Choroid plexus epithelial cell (primary cell): Measurements from ENCODE around the gene ARHGEF2.

Experiments used
- DNase-seq: peaks from one replicate; pipeline ENCODE4 v3.0.0-alpha.2; 2010; ENCODE audit warnings: low read depth
- H3K4me3 ChIP-seq: 2 replicates; pipeline ENCODE4 v1.5.1; 2011; ENCODE audit warnings: low read depth, mild to moderate bottlenecking, control low read depth, low read length, moderate library complexity
- TF ChIP-seq, protein P1 (sequence below): conservative IDR thresholded peaks from 2 replicates; pipeline ENCODE4 v1.5.1; 2011; ENCODE audit warnings: low read depth, mild to moderate bottlenecking, control low read depth, inconsistent platforms, low read length, moderate library complexity

The ARHGEF2 gene

DNA sequence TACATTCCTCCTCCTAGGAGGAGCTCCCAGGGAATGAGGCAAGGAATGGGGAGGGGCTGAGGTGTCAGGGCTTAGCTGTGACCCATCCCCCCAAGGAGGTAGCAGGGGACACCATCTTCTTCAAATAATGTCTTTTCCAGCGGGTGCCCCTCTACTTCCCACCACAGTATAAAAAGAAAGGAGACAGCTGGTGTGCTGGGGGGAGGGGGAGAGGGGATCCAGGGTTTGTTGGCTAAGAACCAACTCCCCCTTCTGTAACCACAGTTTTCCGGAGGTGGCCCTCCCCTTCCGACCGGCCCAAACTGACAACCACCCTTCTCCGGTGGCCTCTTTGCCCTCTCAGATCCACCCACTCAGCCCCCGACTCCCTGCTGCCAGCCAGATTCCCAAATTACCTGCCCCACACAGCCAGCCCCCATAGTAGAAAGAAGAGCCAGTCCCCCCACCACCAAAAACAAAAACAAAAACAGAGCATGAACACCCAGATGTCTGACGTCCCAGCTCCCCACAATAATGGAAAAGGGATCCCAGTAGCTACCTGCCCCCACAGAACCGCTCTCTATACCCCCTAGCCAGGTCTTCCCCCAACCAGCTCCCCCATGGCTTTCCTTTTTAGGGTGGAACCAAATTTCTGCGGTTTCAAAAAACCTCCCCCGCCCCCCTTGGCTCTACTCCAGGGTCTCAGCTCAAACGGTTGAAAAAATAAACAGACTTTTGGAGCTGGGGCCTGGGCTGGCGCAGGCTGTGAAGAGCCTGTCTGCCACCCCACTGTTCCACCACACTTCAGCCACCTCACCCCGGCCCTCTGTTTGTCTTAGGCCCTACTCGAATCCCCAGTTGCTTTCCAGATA, 2.1 kb downstream of the ARHGEF2 start:
- TF ChIP-seq, protein P1, sequence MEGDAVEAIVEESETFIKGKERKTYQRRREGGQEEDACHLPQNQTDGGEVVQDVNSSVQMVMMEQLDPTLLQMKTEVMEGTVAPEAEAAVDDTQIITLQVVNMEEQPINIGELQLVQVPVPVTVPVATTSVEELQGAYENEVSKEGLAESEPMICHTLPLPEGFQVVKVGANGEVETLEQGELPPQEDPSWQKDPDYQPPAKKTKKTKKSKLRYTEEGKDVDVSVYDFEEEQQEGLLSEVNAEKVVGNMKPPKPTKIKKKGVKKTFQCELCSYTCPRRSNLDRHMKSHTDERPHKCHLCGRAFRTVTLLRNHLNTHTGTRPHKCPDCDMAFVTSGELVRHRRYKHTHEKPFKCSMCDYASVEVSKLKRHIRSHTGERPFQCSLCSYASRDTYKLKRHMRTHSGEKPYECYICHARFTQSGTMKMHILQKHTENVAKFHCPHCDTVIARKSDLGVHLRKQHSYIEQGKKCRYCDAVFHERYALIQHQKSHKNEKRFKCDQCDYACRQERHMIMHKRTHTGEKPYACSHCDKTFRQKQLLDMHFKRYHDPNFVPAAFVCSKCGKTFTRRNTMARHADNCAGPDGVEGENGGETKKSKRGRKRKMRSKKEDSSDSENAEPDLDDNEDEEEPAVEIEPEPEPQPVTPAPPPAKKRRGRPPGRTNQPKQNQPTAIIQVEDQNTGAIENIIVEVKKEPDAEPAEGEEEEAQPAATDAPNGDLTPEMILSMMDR, result no peak
- H3K4me3 ChIP-seq, result peak overlapping the region; percentile 85
- DNase-seq, result peak; percentile 66

DNA sequence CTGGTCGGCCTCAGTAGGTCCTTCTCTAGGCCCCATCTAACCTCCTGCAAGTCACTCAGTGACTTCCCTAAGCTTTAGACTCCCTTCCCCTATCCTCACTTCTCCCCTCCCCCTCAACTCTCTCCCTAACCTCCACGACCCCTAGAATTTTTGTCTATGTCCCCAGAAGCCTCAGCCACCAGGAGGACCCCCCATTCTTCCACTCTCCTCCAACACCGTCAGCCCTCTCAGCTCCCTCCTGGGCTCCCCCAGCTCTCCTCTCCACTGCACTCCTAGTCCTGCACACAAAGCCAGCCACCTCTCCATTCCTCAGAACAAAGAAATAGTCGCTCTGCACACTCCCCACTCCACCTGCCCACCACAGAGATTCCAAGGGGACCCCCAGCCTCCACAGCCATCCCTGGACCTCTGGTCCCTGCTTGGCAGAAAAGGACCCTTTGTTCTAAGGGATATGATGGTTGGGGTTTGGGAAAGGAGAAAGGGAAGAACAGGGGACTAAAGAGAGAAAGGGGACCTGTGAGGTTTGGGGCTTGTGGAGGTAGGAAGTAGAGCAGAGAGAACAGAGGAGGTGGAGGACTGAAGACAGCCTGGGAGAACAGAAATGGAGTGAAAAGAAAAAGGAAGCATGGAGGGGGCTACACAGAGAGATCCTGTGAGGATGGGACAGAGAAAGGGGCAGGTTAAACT, 2.8 kb downstream of the ARHGEF2 start:
- DNase-seq, result no peak
- H3K4me3 ChIP-seq, result peak overlapping the region; percentile 85
- TF ChIP-seq, protein P1, result no peak

DNA sequence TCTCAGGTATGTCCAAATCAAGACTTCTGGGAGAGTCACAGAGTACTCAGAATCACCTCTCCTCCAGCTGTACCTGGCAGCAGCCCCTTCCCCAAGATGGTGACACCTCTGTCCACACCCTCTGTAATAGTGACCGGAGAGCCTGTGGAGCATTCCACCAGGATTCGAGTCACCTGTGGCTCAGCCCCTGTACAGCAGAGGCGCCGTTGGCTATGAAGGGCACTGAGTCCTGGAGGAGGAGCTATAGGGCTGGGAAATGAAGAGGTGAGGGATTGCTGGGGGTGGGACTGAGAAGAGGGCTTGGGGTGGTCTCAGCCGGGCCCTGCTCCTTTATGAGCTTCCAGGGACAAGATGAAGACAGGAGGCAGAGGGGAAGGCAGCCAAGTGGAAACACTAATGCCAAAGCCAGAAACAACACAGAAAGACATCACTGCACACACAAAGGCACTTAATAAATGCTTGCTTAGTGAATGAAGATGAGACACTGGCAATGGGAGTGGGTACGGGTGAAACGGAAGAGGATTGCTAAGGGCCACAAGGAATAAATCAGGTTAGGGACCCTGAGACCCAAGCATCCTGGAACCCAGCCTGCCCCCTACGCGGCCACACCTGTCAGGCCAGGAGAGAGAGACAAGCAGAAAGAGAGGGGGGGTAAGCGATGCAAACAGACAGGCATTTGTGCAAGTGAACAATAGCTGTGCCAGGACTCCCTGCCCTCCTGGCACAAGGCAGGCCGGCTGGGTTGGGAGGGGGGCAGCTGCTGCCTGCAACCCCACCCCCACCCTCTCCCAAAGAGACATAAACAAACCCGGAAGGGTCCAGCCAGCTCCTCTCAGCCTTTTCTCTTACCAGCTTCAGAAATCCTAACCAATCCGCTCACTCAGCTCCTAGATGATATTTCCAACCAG, 3.9 kb downstream of the ARHGEF2 start:
- DNase-seq, result no peak
- TF ChIP-seq, protein P1, result no peak
- H3K4me3 ChIP-seq, result peak overlapping the region; percentile 85

DNA sequence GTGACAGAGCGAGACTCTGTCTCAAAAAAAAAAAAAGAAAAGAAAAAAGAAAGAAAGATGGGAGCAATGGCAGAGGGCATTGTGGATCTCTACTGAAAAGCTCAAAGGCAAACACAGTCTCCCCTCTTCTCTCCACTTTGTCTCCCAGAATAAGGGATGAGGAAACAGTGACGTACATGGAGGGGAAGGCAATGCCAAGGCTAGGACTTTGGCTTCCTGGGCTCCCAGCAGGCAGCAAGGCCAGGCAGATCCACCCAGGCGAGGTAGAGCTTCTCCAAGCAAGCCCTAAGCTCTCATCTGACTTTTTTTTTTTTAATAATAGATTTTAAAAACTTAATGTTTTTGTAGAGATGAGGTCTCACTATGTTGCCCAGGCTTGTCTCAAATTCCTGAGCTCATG, 4.6 kb downstream of the ARHGEF2 start:
- TF ChIP-seq, protein P1, result no peak
- H3K4me3 ChIP-seq, result no peak overlapping the region
- no peak for DNase-seq

DNA sequence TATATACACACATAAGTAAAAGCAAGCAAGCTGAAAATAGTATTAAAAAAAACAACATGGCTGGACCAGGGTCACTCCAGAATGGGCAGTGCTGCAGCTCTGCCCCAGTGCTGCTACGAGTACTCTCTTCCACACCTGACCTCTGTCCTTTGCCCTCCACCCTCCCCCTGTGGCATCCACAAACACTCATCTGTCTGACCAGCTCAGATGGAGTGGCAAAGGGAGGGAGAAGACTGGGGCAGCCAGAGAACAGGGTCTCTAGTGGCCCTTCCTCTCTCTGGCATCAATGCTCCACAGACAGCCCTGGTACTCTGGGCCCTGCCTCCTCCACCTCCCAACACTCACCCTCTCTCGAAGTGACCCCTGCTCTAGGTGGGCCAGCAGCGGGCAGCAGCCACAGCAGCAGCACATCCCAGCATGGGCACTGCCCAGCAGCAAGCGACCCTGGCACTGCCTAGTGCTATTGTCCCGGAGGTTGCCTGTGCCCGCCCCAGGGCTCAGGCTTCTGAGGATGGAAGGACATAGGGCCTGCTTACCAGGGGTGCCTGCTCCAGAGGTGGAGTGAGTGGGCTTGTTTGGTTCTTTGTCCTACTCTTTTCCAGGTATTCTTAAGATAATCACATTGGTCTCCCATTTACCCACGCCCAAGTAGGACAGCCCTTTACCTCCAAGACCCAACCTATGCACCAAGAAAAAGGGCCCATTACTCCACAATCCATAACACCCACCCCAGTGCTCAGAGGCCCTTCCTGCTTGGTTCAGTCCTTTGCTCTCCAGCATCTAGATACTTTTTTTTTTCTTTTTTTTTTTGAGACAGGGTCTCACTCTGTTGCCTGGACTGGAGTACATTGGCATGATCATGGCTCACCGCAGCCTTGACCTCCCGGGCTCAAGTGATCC, 6.2 kb downstream of the ARHGEF2 start:
- TF ChIP-seq, protein P1, result no peak
- no peak for DNase-seq
- H3K4me3 ChIP-seq, result no peak overlapping the region
